GM12878 (cell line): ENCODE results near the gene LIN37. TPM values are rescaled to one million over a fixed set of nuclear protein-coding genes. Genes with fewer than 3 reads are reported as not detected.

Source experiments
- ATAC-seq: fragments of 200-7000 bp; cut with Tn5 transposase; 3 replicates; pipeline ENCODE4 v1.9.1; 2020; ENCODE audit warnings: mild to moderate bottlenecking, moderate library complexity
- BruUV-seq: library from RNA; stranded (reverse); fragments of 400-500 nt; replicated peaks from 2 replicates; lab custom pipeline; 2021; lab: Mats Ljungman, UMichigan
- CTCF ChIA-PET: fragments of 300-600 bp; sonication (Branson Sonifier 250); formaldehyde crosslinking; extraction: SDS; loops from one replicate; lab custom pipeline; 2021; ENCODE audit warnings: inconsistent platforms; lab: Yijun Ruan, JAX
- POLR2A ChIA-PET: fragments of 350-600 bp; formaldehyde crosslinking; extraction: SDS; loops from one replicate; lab custom pipeline; 2021; ENCODE audit warnings: inconsistent platforms; lab: Charles Lee
- RAD21 ChIA-PET: fragments of 300-600 bp; sonication (Branson Sonifier 250); formaldehyde crosslinking; loops from one replicate; lab custom pipeline; 2023; ENCODE audit warnings: antibody characterized with exemption; ENCODE audit not compliant: unreplicated experiment; lab: Charles Lee
- SMC1A ChIA-PET: fragments of 300-600 bp; sonication (Branson Sonifier 250); formaldehyde crosslinking; loops from one replicate; lab custom pipeline; 2023; ENCODE audit not compliant: unreplicated experiment, uncharacterized antibody; lab: Charles Lee
- DNase-seq: peaks from one replicate; pipeline ENCODE4 v3.0.0-alpha.2; 2011; ENCODE audit warnings: low read depth, low spot score
- FAIRE-seq: peaks from 3 replicates; lab custom pipeline; 2011; peaks lifted over from hg19 to GRCh38; lab: Jason Lieb, UNC
- H2AFZ ChIP-seq: 2 replicates; pipeline ENCODE4 v1.6.0; 2011; ENCODE audit warnings: low read depth, low read length, control low read depth; ENCODE audit not compliant: control insufficient read depth
- H3K27ac ChIP-seq: 2 replicates; pipeline ENCODE4 v1.5.1; 2011; ENCODE audit warnings: control low read depth; ENCODE audit not compliant: control insufficient read depth, insufficient read depth
- H3K27me3 ChIP-seq, 2 experiments: replicated peaks in 1 of 2; 2 replicates each; pipeline versions ENCODE4 v1.6.0 to v1.6.1; 2011; ENCODE audit warnings: low read length in 1 of 2; ENCODE audit not compliant: control insufficient read depth in 2 of 2, insufficient read depth in 2 of 2
- H3K36me3 ChIP-seq, 2 experiments: 2 replicates each; pipeline ENCODE4 v1.5.1; 2011; ENCODE audit warnings: low read length in 1 of 2; ENCODE audit not compliant: control insufficient read depth in 2 of 2, insufficient read depth in 2 of 2
- H3K4me1 ChIP-seq: 2 replicates; pipeline ENCODE4 v1.6.1; 2011; ENCODE audit warnings: mild to moderate bottlenecking, low read length, moderate library complexity, mixed read lengths; ENCODE audit not compliant: control insufficient read depth, insufficient read depth
- H3K4me2 ChIP-seq: 2 replicates; pipeline ENCODE4 v1.6.0; 2011; ENCODE audit warnings: control low read depth; ENCODE audit not compliant: control insufficient read depth, insufficient read depth
- H3K4me3 ChIP-seq: fragments of 200-600 bp; sonication (generic); 2 replicates; pipeline ENCODE4 v1.5.1; 2016
- H3K79me2 ChIP-seq: 2 replicates; pipeline ENCODE4 v1.6.0; 2011; ENCODE audit warnings: low read length; ENCODE audit not compliant: control insufficient read depth, insufficient read depth
- H3K9ac ChIP-seq: 2 replicates; pipeline ENCODE4 v1.8.0; 2011; ENCODE audit warnings: low read length, control low read depth, mixed read lengths; ENCODE audit not compliant: control insufficient read depth, insufficient read depth
- H3K9me3 ChIP-seq: replicated peaks from 3 replicates; pipeline ENCODE4 v1.5.1; 2011; ENCODE audit warnings: mild to moderate bottlenecking, low read length; ENCODE audit not compliant: control insufficient read depth, insufficient read depth
- H4K20me1 ChIP-seq: 2 replicates; pipeline ENCODE4 v1.6.0; 2011; ENCODE audit not compliant: control insufficient read depth, insufficient read depth
- DPF2 ChIP-seq: fragments of 450-650 bp; IDR thresholded peaks from 2 replicates; pipeline ENCODE4 v1.6.1; 2017; ENCODE audit warnings: mild to moderate bottlenecking
- EED ChIP-seq: sonication (generic); IDR thresholded peaks from 2 replicates; pipeline ENCODE4 v1.6.1; 2016; ENCODE audit warnings: antibody characterized with exemption, low read depth
- EGR1 ChIP-seq, 2 experiments: IDR thresholded peaks; 1 replicate in 1 of 2; 2 replicates in 1 of 2; pipeline ENCODE4 v1.6.1; 2011 to 2012; ENCODE audit warnings: low read depth in 2 of 2, low read length in 2 of 2, borderline replicate concordance in 1 of 2, mild to moderate bottlenecking in 1 of 2, moderate library complexity in 1 of 2
- HDAC6 ChIP-seq: fragments of 200-600 bp; sonication (generic); IDR thresholded peaks from one replicate; pipeline ENCODE4 v1.8.0; 2017; ENCODE audit warnings: antibody characterized with exemption; ENCODE audit not compliant: unreplicated experiment
- MTA2 ChIP-seq: fragments of 450-650 bp; IDR thresholded peaks from 2 replicates; pipeline ENCODE4 v1.6.1; 2016; ENCODE audit warnings: low read depth, mild to moderate bottlenecking, moderate library complexity
- NR2F1 ChIP-seq: fragments of 450-650 bp; conservative IDR thresholded peaks from 2 replicates; pipeline ENCODE4 v1.6.1; 2017; ENCODE audit warnings: mild to moderate bottlenecking
- PML ChIP-seq: IDR thresholded peaks from 2 replicates; pipeline ENCODE4 v1.6.1; 2012; ENCODE audit warnings: low read length, inconsistent platforms
- POU2F2 ChIP-seq: IDR thresholded peaks from 3 replicates; pipeline ENCODE4 v1.6.1; 2011; ENCODE audit warnings: low read depth, mild to moderate bottlenecking, low read length, borderline replicate concordance
- RAD51 ChIP-seq: fragments of 450-650 bp; IDR thresholded peaks from 2 replicates; pipeline ENCODE4 v1.6.1; 2016; ENCODE audit warnings: moderate library complexity, mild to moderate bottlenecking, inconsistent platforms
- ZZZ3 ChIP-seq: IDR thresholded peaks from 2 replicates; pipeline ENCODE4 v1.6.1; 2011; ENCODE audit warnings: low read depth; ENCODE audit not compliant: control insufficient read depth, insufficient read length
- WGBS: methylation state at CpG from one replicate; pipeline ENCODE4 v1.1.6; 2016; ENCODE audit warnings: low lambda C conversion rate; ENCODE audit not compliant: insufficient replicate concordance, insufficient coverage; ENCODE audit errors: missing lambda C conversion rate; 5-methylcytosine and 5-hydroxymethylcytosine counted together
- in situ Hi-C: fragments of 300-500 bp; cut with MboI; formaldehyde crosslinking; loops from 9 replicates; pipeline ENCODE4 v1.14.3; 2018; ENCODE audit warnings: mixed read lengths
- intact Hi-C: fragments of 100-400 bp; cut with micrococcal nuclease; formaldehyde crosslinking; loops from one replicate; pipeline ENCODE4 v1.14.2; 2022; ENCODE audit not compliant: unreplicated experiment
- polyA plus RNA-seq, 11 experiments: library from polyadenylated mRNA; depleted of rRNA in 4 of 11; unstranded in 6 of 11; stranded (reverse) in 5 of 11; fragments of >200 nt; fragmentation: Nextera tagmentation in 4 of 11; fragmentation: Illumina TruSeq in 1 of 11; extraction: Ambion mirVana in 4 of 11; extraction: Trizol in 1 of 11; gene quantifications; 1 replicate in 1 of 11; 2 replicates in 10 of 11; pipeline versions ENCODE4 v1.2.1 to v1.2.3, GENCODE V29; 2011 to 2016; ENCODE audit warnings: inconsistent platforms in 2 of 11, missing spikeins in 2 of 11, low read depth in 1 of 11
- total RNA-seq, 4 experiments: library from RNA; depleted of rRNA in 3 of 4; stranded (reverse); fragments of >200 nt in 3 of 4; fragmentation: Illumina TruSeq in 1 of 4; extraction: Trizol in 1 of 4; gene quantifications; 2 replicates each; pipeline versions ENCODE4 v1.2.1 to v1.2.3, GENCODE V29; 2013 to 2021
- TF ChIP-seq, protein P1 (sequence below): IDR thresholded peaks from 2 replicates; pipeline ENCODE4 v1.6.1; 2011; ENCODE audit warnings: low read depth, mild to moderate bottlenecking, low read length, moderate library complexity, borderline replicate concordance; ENCODE audit errors: extremely low read depth
- TF ChIP-seq, protein P2 (sequence below): IDR thresholded peaks from 2 replicates; pipeline ENCODE4 v1.6.1; 2012; ENCODE audit warnings: low read depth, low read length, improper control_type of control experiment
- TF ChIP-seq, protein P3 (sequence below): IDR thresholded peaks from 2 replicates; pipeline ENCODE4 v1.6.1; 2012; ENCODE audit warnings: low read depth, low read length, improper control_type of control experiment
- TF ChIP-seq, protein P4 (sequence below): IDR thresholded peaks from 2 replicates; pipeline ENCODE4 v1.6.1; 2012; ENCODE audit warnings: low read length, inconsistent platforms
- TF ChIP-seq, protein P5 (sequence below): fragments of 450-650 bp; IDR thresholded peaks from 2 replicates; pipeline ENCODE4 v1.6.1; 2017; ENCODE audit warnings: mild to moderate bottlenecking, moderate library complexity

LIN37 gene
- total and polyA plus RNA-seq, 10 of the 15 experiments (the other 5 are each of a cell fraction or from before 2014, with no cell fraction given) = 0.69 to 11.9 (median 7.6) TPM

DNA sequence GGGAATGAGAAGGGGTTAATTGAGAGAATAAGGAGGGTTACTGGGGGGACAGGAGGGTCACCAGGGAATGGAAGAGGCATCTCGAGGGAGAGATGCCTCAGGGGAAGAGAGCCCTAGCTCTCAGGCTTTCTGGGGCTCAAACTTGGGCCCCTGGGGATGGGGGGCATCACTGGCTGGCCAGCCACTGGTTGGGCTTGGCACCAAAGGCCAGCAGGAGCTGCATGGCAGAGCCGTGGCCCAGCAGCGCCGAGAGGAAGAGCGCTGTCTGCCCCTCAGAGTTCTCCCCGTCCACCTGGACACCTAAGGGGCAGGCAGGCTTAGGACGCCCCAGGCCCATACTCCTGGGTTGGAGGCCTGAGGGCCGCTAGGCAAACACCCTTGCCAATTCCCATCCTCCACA is 44.5 kb downstream of the LIN37 start (continued):
- TF ChIP-seq, protein P1, sequence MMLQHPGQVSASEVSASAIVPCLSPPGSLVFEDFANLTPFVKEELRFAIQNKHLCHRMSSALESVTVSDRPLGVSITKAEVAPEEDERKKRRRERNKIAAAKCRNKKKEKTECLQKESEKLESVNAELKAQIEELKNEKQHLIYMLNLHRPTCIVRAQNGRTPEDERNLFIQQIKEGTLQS = no peak
- TF ChIP-seq RAD51 = no peak
- TF ChIP-seq, all 136 proteins: peak for 0

DNA sequence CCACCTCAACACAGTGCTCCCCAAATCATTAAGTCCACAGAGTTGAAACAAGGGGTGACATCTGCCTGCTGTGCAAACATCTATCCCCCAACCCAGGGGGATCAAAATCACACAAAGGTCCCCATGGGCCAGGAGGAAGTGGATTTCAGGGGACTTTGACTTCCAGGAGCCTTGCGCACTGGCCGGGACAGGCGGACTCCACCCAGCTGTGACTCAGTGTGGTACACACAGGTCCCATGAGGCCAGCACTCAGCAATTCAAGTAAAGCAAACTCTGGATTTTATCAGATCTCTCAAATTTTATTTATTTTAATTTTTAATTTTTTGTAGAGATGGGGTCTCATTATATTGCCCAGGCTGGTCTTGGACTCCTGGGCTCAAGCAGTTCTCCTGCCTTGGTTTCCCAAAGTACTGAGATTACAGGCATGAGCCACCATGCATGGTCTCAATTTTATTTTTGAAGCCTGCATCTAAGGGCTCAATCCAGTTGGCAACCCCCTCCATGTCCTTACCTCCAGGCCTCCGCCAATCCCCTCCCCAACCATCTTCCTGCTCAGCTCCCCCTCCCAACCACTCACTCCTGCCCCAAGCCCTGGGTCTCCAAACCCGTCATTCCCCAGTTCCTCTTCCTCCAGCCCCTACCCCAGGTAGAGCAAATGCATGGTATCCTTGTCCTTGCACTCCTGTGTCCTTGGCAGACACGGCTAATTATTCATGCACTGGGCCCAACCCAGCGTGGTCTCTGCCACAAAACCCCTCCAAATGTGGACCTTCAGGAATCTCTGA is 45.2 kb downstream of the LIN37 start:
- RAD21 ChIA-PET = no interaction called here
- POLR2A ChIA-PET = no interaction called here
- FAIRE-seq = no peak
- SMC1A ChIA-PET = no interaction called here
- ATAC-seq = no peak
- no peak overlapping the region for H3K9ac ChIP-seq
- WGBS = 32% methylated on average over 7 of the region's 7 CpGs
- CTCF ChIA-PET = no interaction called here
- peaks cover 0 to 2% of the 10 kb centered on the region in 2 experiments; a peak in 1 of 4 replicates for H3K27me3 ChIP-seq
- no peak overlapping the region for H3K4me3 ChIP-seq
- intact Hi-C loops (no loop called here), in situ Hi-C loops (no loop called here)
- BruUV-seq = no TSS peak
- no peaks in the 10 kb centered on the region for H3K4me1 ChIP-seq
- H4K20me1 ChIP-seq = no peaks in the 10 kb centered on the region
- no peak for DNase-seq
- no peaks in the 10 kb centered on the region for H3K36me3 ChIP-seq
- no peak overlapping the region for H3K4me2 ChIP-seq
- no peaks in the 10 kb centered on the region for H3K79me2 ChIP-seq
- H2AFZ ChIP-seq = no peak overlapping the region
- H3K9me3 ChIP-seq = no peaks in the 10 kb centered on the region
- H3K27ac ChIP-seq = no peak overlapping the region
- TF ChIP-seq MTA2 (no peak), EED (no peak), DPF2 (no peak), EGR1 (IDR thresholded peaks at IDR 0.05; ENCODE audit: borderline replicate concordance in 1 of 2, low read depth in 2 of 2, low read length in 2 of 2) (no peak), ZZZ3 (no peak), HDAC6 (no peak), NR2F1 (no peak), PML (no peak), POU2F2 (no peak)
- TF ChIP-seq, protein P2, sequence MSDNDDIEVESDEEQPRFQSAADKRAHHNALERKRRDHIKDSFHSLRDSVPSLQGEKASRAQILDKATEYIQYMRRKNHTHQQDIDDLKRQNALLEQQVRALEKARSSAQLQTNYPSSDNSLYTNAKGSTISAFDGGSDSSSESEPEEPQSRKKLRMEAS = no peak
- TF ChIP-seq, protein P3, sequence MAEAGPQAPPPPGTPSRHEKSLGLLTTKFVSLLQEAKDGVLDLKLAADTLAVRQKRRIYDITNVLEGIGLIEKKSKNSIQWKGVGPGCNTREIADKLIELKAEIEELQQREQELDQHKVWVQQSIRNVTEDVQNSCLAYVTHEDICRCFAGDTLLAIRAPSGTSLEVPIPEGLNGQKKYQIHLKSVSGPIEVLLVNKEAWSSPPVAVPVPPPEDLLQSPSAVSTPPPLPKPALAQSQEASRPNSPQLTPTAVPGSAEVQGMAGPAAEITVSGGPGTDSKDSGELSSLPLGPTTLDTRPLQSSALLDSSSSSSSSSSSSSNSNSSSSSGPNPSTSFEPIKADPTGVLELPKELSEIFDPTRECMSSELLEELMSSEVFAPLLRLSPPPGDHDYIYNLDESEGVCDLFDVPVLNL = no peak
- TF ChIP-seq, protein P4, sequence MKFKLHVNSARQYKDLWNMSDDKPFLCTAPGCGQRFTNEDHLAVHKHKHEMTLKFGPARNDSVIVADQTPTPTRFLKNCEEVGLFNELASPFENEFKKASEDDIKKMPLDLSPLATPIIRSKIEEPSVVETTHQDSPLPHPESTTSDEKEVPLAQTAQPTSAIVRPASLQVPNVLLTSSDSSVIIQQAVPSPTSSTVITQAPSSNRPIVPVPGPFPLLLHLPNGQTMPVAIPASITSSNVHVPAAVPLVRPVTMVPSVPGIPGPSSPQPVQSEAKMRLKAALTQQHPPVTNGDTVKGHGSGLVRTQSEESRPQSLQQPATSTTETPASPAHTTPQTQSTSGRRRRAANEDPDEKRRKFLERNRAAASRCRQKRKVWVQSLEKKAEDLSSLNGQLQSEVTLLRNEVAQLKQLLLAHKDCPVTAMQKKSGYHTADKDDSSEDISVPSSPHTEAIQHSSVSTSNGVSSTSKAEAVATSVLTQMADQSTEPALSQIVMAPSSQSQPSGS = no peak
- TF ChIP-seq, protein P5, sequence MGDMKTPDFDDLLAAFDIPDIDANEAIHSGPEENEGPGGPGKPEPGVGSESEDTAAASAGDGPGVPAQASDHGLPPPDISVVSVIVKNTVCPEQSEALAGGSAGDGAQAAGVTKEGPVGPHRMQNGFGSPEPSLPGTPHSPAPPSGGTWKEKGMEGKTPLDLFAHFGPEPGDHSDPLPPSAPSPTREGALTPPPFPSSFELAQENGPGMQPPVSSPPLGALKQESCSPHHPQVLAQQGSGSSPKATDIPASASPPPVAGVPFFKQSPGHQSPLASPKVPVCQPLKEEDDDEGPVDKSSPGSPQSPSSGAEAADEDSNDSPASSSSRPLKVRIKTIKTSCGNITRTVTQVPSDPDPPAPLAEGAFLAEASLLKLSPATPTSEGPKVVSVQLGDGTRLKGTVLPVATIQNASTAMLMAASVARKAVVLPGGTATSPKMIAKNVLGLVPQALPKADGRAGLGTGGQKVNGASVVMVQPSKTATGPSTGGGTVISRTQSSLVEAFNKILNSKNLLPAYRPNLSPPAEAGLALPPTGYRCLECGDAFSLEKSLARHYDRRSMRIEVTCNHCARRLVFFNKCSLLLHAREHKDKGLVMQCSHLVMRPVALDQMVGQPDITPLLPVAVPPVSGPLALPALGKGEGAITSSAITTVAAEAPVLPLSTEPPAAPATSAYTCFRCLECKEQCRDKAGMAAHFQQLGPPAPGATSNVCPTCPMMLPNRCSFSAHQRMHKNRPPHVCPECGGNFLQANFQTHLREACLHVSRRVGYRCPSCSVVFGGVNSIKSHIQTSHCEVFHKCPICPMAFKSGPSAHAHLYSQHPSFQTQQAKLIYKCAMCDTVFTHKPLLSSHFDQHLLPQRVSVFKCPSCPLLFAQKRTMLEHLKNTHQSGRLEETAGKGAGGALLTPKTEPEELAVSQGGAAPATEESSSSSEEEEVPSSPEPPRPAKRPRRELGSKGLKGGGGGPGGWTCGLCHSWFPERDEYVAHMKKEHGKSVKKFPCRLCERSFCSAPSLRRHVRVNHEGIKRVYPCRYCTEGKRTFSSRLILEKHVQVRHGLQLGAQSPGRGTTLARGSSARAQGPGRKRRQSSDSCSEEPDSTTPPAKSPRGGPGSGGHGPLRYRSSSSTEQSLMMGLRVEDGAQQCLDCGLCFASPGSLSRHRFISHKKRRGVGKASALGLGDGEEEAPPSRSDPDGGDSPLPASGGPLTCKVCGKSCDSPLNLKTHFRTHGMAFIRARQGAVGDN = no peak
